Muscle of leg (tissue), 11 donors: ENCODE results near the gene HDAC5. TPM values are rescaled to one million over a fixed set of nuclear protein-coding genes. Genes with fewer than 3 reads are reported as not detected.

Experiments used
- DNase-seq: peaks from one replicate; pipeline ENCODE4 v3.0.0; 2013
- H3K27ac ChIP-seq: one replicate; pipeline ENCODE4 v1.5.1; 2013; ENCODE audit warnings: mild to moderate bottlenecking, low read length, control low read depth
- H3K27me3 ChIP-seq: one replicate; pipeline ENCODE4 v1.6.1; 2013; ENCODE audit warnings: low read length; ENCODE audit not compliant: control insufficient read depth, insufficient read depth
- H3K36me3 ChIP-seq: one replicate; pipeline ENCODE4 v1.6.1; 2013; ENCODE audit warnings: low read length; ENCODE audit not compliant: control insufficient read depth, insufficient read depth
- H3K4me1 ChIP-seq: one replicate; pipeline ENCODE4 v1.6.1; 2013; ENCODE audit warnings: low read length; ENCODE audit not compliant: control insufficient read depth, insufficient read depth
- H3K4me3 ChIP-seq: one replicate; pipeline ENCODE4 v1.5.1; 2013; ENCODE audit warnings: low read length, control low read depth
- H3K9me3 ChIP-seq: replicated peaks from 2 replicates; pipeline ENCODE4 v1.6.1; 2013; ENCODE audit warnings: low read depth, low read length; ENCODE audit not compliant: control insufficient read depth
- WGBS: methylation state at CpG from one replicate; pipeline ENCODE4 v1.1.5; 2013; ENCODE audit warnings: missing lambda C conversion rate; ENCODE audit not compliant: insufficient coverage; 5-methylcytosine and 5-hydroxymethylcytosine counted together
- polyA plus RNA-seq, 8 donors: library from polyadenylated mRNA; unstranded; fragments of 120-200 nt; gene quantifications; one replicate each; pipeline versions ENCODE4 v1.2.1 to v1.2.3, GENCODE V29; 2013; ENCODE audit warnings: inconsistent platforms in 1 of 8, low replicate concordance in 1 of 8; ENCODE audit not compliant: insufficient read length in 8 of 8, insufficient read depth in 1 of 8
- total RNA-seq: library from RNA; stranded (reverse); fragments of 120-200 nt; gene quantifications from one replicate; pipeline ENCODE4 v1.2.4, GENCODE V29; 2013

Gene HDAC5
- total and polyA plus RNA-seq, 9 donors = 44.4 to 64.4 (median 52.2) TPM

- Histone ChIP-seq H3K4me3 (no peak overlapping the region), H3K9me3 (no peaks in the 10 kb centered on the region), H3K4me1 (peaks cover 4% of the 10 kb centered on the region), H3K36me3 (peaks cover 80% of the 10 kb centered on the region), H3K27me3 (no peaks in the 10 kb centered on the region), H3K27ac (no peak overlapping the region)
- WGBS = 16% methylated on average over 9 of the region's 23 CpGs
- DNase-seq = no peak
These were observed 36.8 kb downstream of the HDAC5 start for GRCh38 chr17:44086364-44087311.

- Histone ChIP-seq H3K4me1 (peaks cover 4% of the 10 kb centered on the region), H3K27ac (no peak overlapping the region), H3K4me3 (no peak overlapping the region), H3K36me3 (peaks cover 77% of the 10 kb centered on the region), H3K9me3 (no peaks in the 10 kb centered on the region), H3K27me3 (no peaks in the 10 kb centered on the region)
- WGBS = 85% methylated on average over 2 of the region's 5 CpGs
- DNase-seq = no peak
These were observed 37.5 kb downstream of the HDAC5 start for GRCh38 chr17:44085908-44086307.

DNA sequence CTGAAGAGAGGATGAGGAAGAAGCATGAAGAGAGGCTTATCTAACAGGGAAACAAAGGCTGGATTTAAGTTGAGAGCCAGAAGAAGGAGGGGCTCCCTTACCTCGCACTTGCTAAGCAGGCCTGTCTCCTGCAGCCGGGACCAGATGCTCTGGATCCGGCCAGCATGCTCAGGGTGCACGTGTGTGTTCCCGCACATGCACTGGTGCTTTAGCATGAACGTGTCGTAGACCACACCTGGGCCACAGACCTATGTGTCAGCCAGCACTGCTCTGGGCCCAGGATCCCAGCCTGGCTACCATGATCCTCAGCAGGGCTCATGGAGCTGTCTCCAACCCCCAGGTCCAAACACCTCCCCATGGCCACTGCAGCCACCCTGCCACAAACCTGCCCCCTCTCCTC is 38.5 kb downstream of the HDAC5 start:
- no peaks in the 10 kb centered on the region for H3K9me3 ChIP-seq
- H3K4me1 ChIP-seq = peaks cover 4% of the 10 kb centered on the region
- no peak overlapping the region for H3K4me3 ChIP-seq
- peaks cover 83% of the 10 kb centered on the region for H3K36me3 ChIP-seq
- no peaks in the 10 kb centered on the region for H3K27me3 ChIP-seq
- DNase-seq = no peak
- 75% methylated on average over 6 of the region's 7 CpGs for WGBS
- H3K27ac ChIP-seq = no peak overlapping the region

GRCh38 chr17:44084131-44084538 is 39.3 kb downstream of the HDAC5 start:
- H3K36me3 ChIP-seq = peaks cover 87% of the 10 kb centered on the region
- WGBS = 77% methylated on average over 4 of the region's 10 CpGs
- no peak overlapping the region for H3K4me3 ChIP-seq
- peaks cover 4% of the 10 kb centered on the region for H3K4me1 ChIP-seq
- no peak for DNase-seq
- H3K27me3 ChIP-seq = no peaks in the 10 kb centered on the region
- no peak overlapping the region for H3K27ac ChIP-seq
- H3K9me3 ChIP-seq = no peaks in the 10 kb centered on the region

- H3K36me3 ChIP-seq = peaks cover 87% of the 10 kb centered on the region
- WGBS = 76% methylated on average over 6 of the region's 12 CpGs
- H3K9me3 ChIP-seq = no peaks in the 10 kb centered on the region
- H3K4me3 ChIP-seq = no peak overlapping the region
- DNase-seq = no peak
- no peaks in the 10 kb centered on the region for H3K27me3 ChIP-seq
- no peak overlapping the region for H3K27ac ChIP-seq
- peaks cover 4% of the 10 kb centered on the region for H3K4me1 ChIP-seq
These were observed 40.1 kb downstream of the HDAC5 start for GRCh38 chr17:44083250-44083849.

GRCh38 chr17:44082256-44082927 is 41.0 kb downstream of the HDAC5 start:
- peaks cover 3% of the 10 kb centered on the region for H3K4me1 ChIP-seq
- no peak for DNase-seq
- H3K36me3 ChIP-seq = peaks cover 87% of the 10 kb centered on the region
- H3K4me3 ChIP-seq = no peak overlapping the region
- H3K27me3 ChIP-seq = no peaks in the 10 kb centered on the region
- WGBS = 76% methylated on average over 10 of the region's 21 CpGs
- no peaks in the 10 kb centered on the region for H3K9me3 ChIP-seq
- no peak overlapping the region for H3K27ac ChIP-seq

DNA sequence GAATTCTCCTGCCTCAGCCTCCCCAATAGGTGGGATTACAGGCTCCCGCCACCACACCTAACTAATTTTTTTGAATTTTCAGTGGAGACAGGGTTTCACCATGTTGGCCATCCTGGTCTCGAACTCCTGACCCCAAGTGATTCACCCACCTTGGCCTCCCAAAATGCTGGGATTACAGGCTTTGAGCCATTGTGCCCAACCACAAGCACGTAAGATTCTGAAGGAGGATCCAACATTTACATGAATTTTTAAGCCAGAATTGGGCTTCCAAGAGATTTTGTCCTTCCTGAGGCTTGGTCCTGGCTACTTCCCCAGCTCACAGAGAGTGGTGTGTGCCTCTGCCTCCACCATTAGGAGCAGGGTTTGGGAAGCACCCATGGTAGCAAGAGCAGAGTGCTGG is 41.8 kb downstream of the HDAC5 start:
- 100% methylated on average over 2 of the region's 3 CpGs for WGBS
- H3K36me3 ChIP-seq = peaks cover 90% of the 10 kb centered on the region
- no peak for DNase-seq

GRCh38 chr17:44079877-44080821 is 43.3 kb downstream of the HDAC5 start:
- Histone ChIP-seq H3K4me3 (no peak overlapping the region), H3K27me3 (no peaks in the 10 kb centered on the region), H3K4me1 (no peaks in the 10 kb centered on the region), H3K36me3 (peaks cover 93% of the 10 kb centered on the region), H3K9me3 (no peaks in the 10 kb centered on the region), H3K27ac (no peak overlapping the region)
- 77% methylated on average over 12 of the region's 18 CpGs for WGBS
- DNase-seq = no peak

More for the DNA sequence above, 41.8 kb downstream of the HDAC5 start:
- H3K4me1 ChIP-seq = no peaks in the 10 kb centered on the region
- no peaks in the 10 kb centered on the region for H3K9me3 ChIP-seq
- H3K27ac ChIP-seq = no peak overlapping the region
- H3K27me3 ChIP-seq = no peaks in the 10 kb centered on the region
- H3K4me3 ChIP-seq = no peak overlapping the region

- H3K36me3 ChIP-seq = peaks cover 89% of the 10 kb centered on the region
These were observed 45.0 kb downstream of the HDAC5 start for GRCh38 chr17:44078412-44078811.

More at GRCh38 chr17:44078412-44078811, 45.0 kb downstream of the HDAC5 start:
- no peaks in the 10 kb centered on the region for H3K9me3 ChIP-seq
- no peaks in the 10 kb centered on the region for H3K4me1 ChIP-seq
- 85% methylated on average over 13 of the region's 19 CpGs for WGBS
- no peak overlapping the region for H3K4me3 ChIP-seq
- H3K27ac ChIP-seq = no peak overlapping the region
- no peak for DNase-seq
- H3K27me3 ChIP-seq = no peaks in the 10 kb centered on the region
